GM10266 (cell line): ENCODE data around the gene TMCC2.

Experiments
- DNase-seq: peaks from one replicate; pipeline ENCODE4 v3.0.0; 2012; ENCODE audit errors: extremely low spot score
- CTCF ChIP-seq: IDR thresholded peaks from 2 replicates; pipeline ENCODE4 v1.5.1; 2012; ENCODE audit warnings: mild to moderate bottlenecking, low read depth; ENCODE audit not compliant: control insufficient read depth, insufficient read depth; ENCODE audit errors: missing control alignments

Gene TMCC2

GRCh38 chr1:205262731-205263171, 35.0 kb downstream of the TMCC2 start:
- no peak for DNase-seq
- TF ChIP-seq CTCF, result no peak

- TF ChIP-seq CTCF, result no peak
- no peak for DNase-seq
Measured at GRCh38 chr1:205263580-205264190, 35.9 kb downstream of the TMCC2 start.

- no peak for DNase-seq
- TF ChIP-seq CTCF, result no peak
Measured at GRCh38 chr1:205266611-205267305, 39.0 kb downstream of the TMCC2 start.

- DNase-seq, result no peak
- no peak for TF ChIP-seq CTCF
Measured at GRCh38 chr1:205267306-205267902, 39.7 kb downstream of the TMCC2 start.

GRCh38 chr1:205268846-205269680, 41.3 kb downstream of the TMCC2 start:
- TF ChIP-seq CTCF, result no peak
- DNase-seq, result no peak

GRCh38 chr1:205269711-205270110, 42.0 kb downstream of the TMCC2 start:
- no peak for TF ChIP-seq CTCF
- DNase-seq, result no peak

- TF ChIP-seq CTCF, result no peak
- DNase-seq, result no peak
Measured at GRCh38 chr1:205270271-205270670, 42.5 kb downstream of the TMCC2 start.
